Spleen (tissue), 11 donors: Measurements from ENCODE around the gene ZC3H7B. TPM values are rescaled to one million over a fixed set of nuclear protein-coding genes. Genes with fewer than 3 reads are reported as not detected.
A peak's percentile ranks its signal among the peaks of the same experiment; 100 is the strongest.

ENCODE experiments used
- DNase-seq: peaks from one replicate; pipeline ENCODE4 v3.0.0-alpha.2; 2020
- H3K27ac ChIP-seq, 8 donors: fragments of 200-600 bp; sonication (generic) in 7 of 8; 1 replicate in 4 of 8; 2 replicates in 4 of 8; pipeline versions ENCODE4 v1.5.0 to v1.8.0; 2016 to 2021; ENCODE audit warnings: inconsistent platforms in 4 of 8, mild to moderate bottlenecking in 4 of 8, moderate library complexity in 1 of 8
- H3K27me3 ChIP-seq, 7 donors: fragments of 200-600 bp; sonication (generic) in 6 of 7; replicated peaks in 1 of 7; 1 replicate in 4 of 7; 2 replicates in 3 of 7; pipeline versions ENCODE4 v1.5.0 to v1.8.0; 2016 to 2021; ENCODE audit warnings: inconsistent platforms in 3 of 7, mild to moderate bottlenecking in 1 of 7
- H3K36me3 ChIP-seq, 6 donors: fragments of 200-600 bp; sonication (generic) in 5 of 6; 1 replicate in 4 of 6; 2 replicates in 2 of 6; pipeline versions ENCODE4 v1.5.0 to v1.8.0; 2016 to 2021; ENCODE audit warnings: inconsistent platforms in 2 of 6
- H3K4me1 ChIP-seq, 6 donors: fragments of 200-600 bp; sonication (generic) in 5 of 6; 1 replicate in 3 of 6; 2 replicates in 3 of 6; pipeline versions ENCODE4 v1.5.0 to v1.8.0; 2016 to 2021; ENCODE audit warnings: inconsistent platforms in 3 of 6
- H3K4me3 ChIP-seq, 8 donors: fragments of 200-600 bp; sonication (generic) in 7 of 8; 1 replicate in 4 of 8; 2 replicates in 4 of 8; pipeline versions ENCODE4 v1.5.0 to v1.8.0; 2016 to 2021; ENCODE audit warnings: inconsistent platforms in 4 of 8, mild to moderate bottlenecking in 4 of 8, moderate library complexity in 2 of 8
- H3K9me3 ChIP-seq, 8 donors: fragments of 200-600 bp; sonication (generic) in 7 of 8; 1 replicate in 4 of 8; 2 replicates in 4 of 8; pipeline versions ENCODE4 v1.5.0 to v1.8.0; 2016 to 2021; ENCODE audit warnings: inconsistent platforms in 4 of 8
- CTCF ChIP-seq, 11 experiments: fragments of 200-600 bp in 7 of 11; fragments of 450-650 bp in 4 of 11; sonication (generic) in 4 of 11; IDR thresholded peaks in 8 of 11; conservative IDR thresholded peaks in 3 of 11; 1 replicate in 7 of 11; 2 replicates in 4 of 11; pipeline versions ENCODE4 v1.4.0 to v1.8.0; 2016 to 2021; ENCODE audit warnings: antibody characterized with exemption in 11 of 11, inconsistent platforms in 4 of 11, mild to moderate bottlenecking in 1 of 11
- POLR2A ChIP-seq, 3 donors: fragments of 450-650 bp; IDR thresholded peaks; one replicate each; pipeline ENCODE4 v1.5.1; 2017; ENCODE audit warnings: antibody characterized with exemption in 3 of 3, mild to moderate bottlenecking in 1 of 3
- POLR2AphosphoS5 ChIP-seq, 3 donors: sonication (generic); formaldehyde crosslinking; IDR thresholded peaks; one replicate each; pipeline ENCODE4 v1.5.1; 2017; ENCODE audit warnings: antibody characterized with exemption in 3 of 3
- WGBS, 5 donors: extraction: QIAGEN DNeasy Blood & Tissue Kit in 3 of 5; methylation state at CpG; one replicate each; pipeline versions ENCODE4 v1.1.5 to v1.1.7; 2013 to 2018; 5-methylcytosine and 5-hydroxymethylcytosine counted together
- intact Hi-C: fragments of 100-400 bp; cut with DNase I; formaldehyde crosslinking; loops from one replicate; pipeline ENCODE4 v1.15.0; 2023; ENCODE audit warnings: low total_unique reads
- polyA plus RNA-seq, 3 donors: library from polyadenylated mRNA; stranded (reverse); fragments of 200-250 nt; gene quantifications; one replicate each; pipeline ENCODE4 v1.2.1, GENCODE V29; 2013
- total RNA-seq, 7 donors: library from RNA; depleted of rRNA in 3 of 7; stranded (reverse); fragments of >200 nt in 3 of 7; fragmentation: NEBNext Ultra II Directional in 4 of 7; extraction: Animal tissue kit (Norgen Biotek cat#: 25700) in 4 of 7; gene quantifications; one replicate each; pipeline versions ENCODE4 v1.1.0 to v1.2.1, GENCODE V29; 2016 to 2021
- donor health status: healthy with polysubstance abuse.
- donor health status: DM: no; HTN: no; CAD: no; lungs with moderate emphysema.
- donor health status: DM: no; HTN: no; CAD: no.
- donor health status: Bipolar disorder and iron deficiency.
- donor health status: healthy.
- donor health status: DM: no; HTN: no; CAD: no.
- donor health status: DM: yes; HTN: yes; CAD: no.

The ZC3H7B gene
- total and polyA plus RNA-seq, 10 donors = 10.5 to 59.1 (median 46.9) TPM

DNA sequence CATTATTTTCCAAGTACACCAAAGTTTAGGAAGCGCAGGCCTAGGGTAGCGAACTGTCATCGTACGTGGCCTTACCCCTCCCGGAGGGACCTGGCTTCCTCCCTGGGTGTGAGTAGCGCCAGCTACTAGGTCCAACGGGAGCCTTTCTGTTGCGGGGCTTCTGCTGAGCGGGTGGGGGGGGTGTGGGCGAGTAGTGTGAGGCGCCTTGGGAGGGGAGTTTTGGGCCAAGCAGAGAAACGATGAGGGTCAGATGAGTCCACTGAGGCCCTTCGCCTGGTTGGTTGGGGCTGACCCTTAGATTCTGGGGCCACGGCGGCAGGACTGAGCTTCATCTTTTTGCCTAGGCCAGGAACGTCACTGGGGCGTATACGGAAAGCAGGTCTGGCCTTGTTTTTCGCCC lies 81.3 kb downstream of the ZC3H7B start:
- Histone ChIP-seq H3K4me1 (peaks cover 0 to 43% (median 21%) of the 10 kb centered on the region in 6 donors), H3K36me3 (peaks cover 0 to 6% (median 5%) of the 10 kb centered on the region in 6 donors), H3K9me3 (no peaks in the 10 kb centered on the region), H3K27me3 (no peaks in the 10 kb centered on the region), H3K27ac (peak overlapping the region; percentile 90 to 96 (median 94)), H3K4me3 (peak overlapping the region; percentile 68 to 97 (median 92))
- intact Hi-C loops = no loop called here
- no peak for TF ChIP-seq CTCF (IDR thresholded peaks at IDR 0.05 in 8 of 11, conservative IDR thresholded peaks at IDR 0.05 in 3 of 11)
- TF ChIP-seq POLR2A (IDR thresholded peaks at IDR 0.05) = no peak
- no peak for TF ChIP-seq POLR2AphosphoS5 (IDR thresholded peaks at IDR 0.05)
- WGBS, 5 donors = 29 to 51% (median 35%) methylated on average over 14 to 19 of the region's 19 CpGs
- DNase-seq = no peak

- Histone ChIP-seq H3K36me3 (peaks cover 0 to 11% (median 10%) of the 10 kb centered on the region in 6 donors), H3K4me3 (peak overlapping the region in 6 of 8 donors; percentile 68 to 97 (median 92)), H3K9me3 (no peaks in the 10 kb centered on the region), H3K27me3 (no peaks in the 10 kb centered on the region), H3K4me1 (peaks cover 0 to 41% (median 20%) of the 10 kb centered on the region in 6 donors), H3K27ac (peak overlapping the region in 6 of 8 donors; percentile 90 to 96 (median 94))
- TF ChIP-seq POLR2A (IDR thresholded peaks at IDR 0.05) (no peak), POLR2AphosphoS5 (IDR thresholded peaks at IDR 0.05) (no peak), CTCF (IDR thresholded peaks at IDR 0.05 in 8 of 11, conservative IDR thresholded peaks at IDR 0.05 in 3 of 11) (no peak)
- DNase-seq = no peak
- intact Hi-C loops = no loop called here
- 89 to 95% (median 92%) methylated on average over 5 of the region's 5 CpGs for WGBS, 5 donors
Observed at GRCh38 chr22:41383085-41383484, 81.8 kb downstream of the ZC3H7B start.

DNA sequence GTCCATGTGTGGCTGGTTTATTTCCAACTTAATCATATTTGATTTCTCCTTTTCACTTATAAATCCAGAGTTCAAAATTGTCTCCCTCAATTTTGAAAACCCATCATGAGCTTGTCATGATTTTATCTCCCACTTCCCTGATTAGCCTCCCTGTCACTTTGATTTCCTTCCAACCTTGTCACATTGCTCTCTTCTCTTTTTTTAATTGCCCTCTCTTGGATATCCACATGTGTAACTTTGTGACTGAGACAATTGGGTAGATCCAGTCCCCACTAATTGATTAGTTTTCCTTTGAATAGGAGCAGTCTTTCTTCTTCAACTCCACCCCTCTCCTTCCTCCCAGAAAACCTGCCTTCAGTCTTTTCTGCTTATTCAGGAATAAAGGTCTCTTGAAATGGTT lies 82.8 kb downstream of the ZC3H7B start:
- peaks cover 0 to 22% (median 15%) of the 10 kb centered on the region in 6 donors for H3K36me3 ChIP-seq
- H3K27ac ChIP-seq = peak overlapping the region in 1 of 8 donors; percentile 95
- intact Hi-C loops = no loop called here
- no peak overlapping the region for H3K4me3 ChIP-seq
- H3K27me3 ChIP-seq = no peaks in the 10 kb centered on the region
- DNase-seq = no peak
- no peaks in the 10 kb centered on the region for H3K9me3 ChIP-seq
- TF ChIP-seq CTCF (IDR thresholded peaks at IDR 0.05 in 8 of 11, conservative IDR thresholded peaks at IDR 0.05 in 3 of 11) (no peak), POLR2A (IDR thresholded peaks at IDR 0.05) (no peak), POLR2AphosphoS5 (IDR thresholded peaks at IDR 0.05) (no peak)
- peaks cover 0 to 41% (median 20%) of the 10 kb centered on the region in 6 donors for H3K4me1 ChIP-seq

DNA sequence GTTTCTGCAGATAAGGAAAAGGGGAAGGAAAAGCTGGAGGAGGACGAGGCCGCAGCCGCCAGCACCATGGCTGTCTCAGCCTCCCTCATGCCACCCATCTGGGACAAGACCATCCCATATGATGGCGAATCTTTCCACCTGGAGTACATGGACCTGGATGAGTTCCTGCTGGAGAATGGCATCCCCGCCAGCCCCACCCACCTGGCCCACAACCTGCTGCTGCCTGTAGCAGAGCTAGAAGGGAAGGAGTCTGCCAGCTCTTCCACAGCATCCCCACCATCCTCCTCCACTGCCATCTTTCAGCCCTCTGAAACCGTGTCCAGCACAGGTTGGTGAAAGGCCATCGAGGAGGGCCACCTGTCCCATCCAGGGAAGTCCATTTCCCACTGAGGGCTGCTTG lies 86.0 kb downstream of the ZC3H7B start:
- no peak overlapping the region for H3K27ac ChIP-seq
- intact Hi-C loops = no loop called here
- TF ChIP-seq POLR2AphosphoS5 (IDR thresholded peaks at IDR 0.05) (no peak), CTCF (IDR thresholded peaks at IDR 0.05 in 8 of 11, conservative IDR thresholded peaks at IDR 0.05 in 3 of 11) (no peak), POLR2A (IDR thresholded peaks at IDR 0.05) (no peak)
- H3K4me3 ChIP-seq = no peak overlapping the region
- H3K36me3 ChIP-seq = peaks cover 0 to 54% (median 31%) of the 10 kb centered on the region in 6 donors
- no peaks in the 10 kb centered on the region for H3K9me3 ChIP-seq
- peaks cover 0 to 23% (median 13%) of the 10 kb centered on the region in 6 donors for H3K4me1 ChIP-seq
- WGBS, 5 donors = 62 to 90% (median 73%) methylated on average over 6 to 7 of the region's 7 CpGs
- H3K27me3 ChIP-seq = no peaks in the 10 kb centered on the region
- no peak for DNase-seq
